GM12891 (cell line): ENCODE data around the gene ADCY2.

Source experiments
- DNase-seq: peaks from one replicate; pipeline ENCODE4 v3.0.0; 2011; ENCODE audit warnings: low spot score; ENCODE audit not compliant: insufficient read length
- FAIRE-seq: peaks from 2 replicates; lab custom pipeline; 2011; peaks lifted over from hg19 to GRCh38; lab: Jason Lieb, UNC
- PAX5 ChIP-seq: IDR thresholded peaks from 2 replicates; pipeline ENCODE4 v1.6.1; 2011; ENCODE audit warnings: low read length, moderate library complexity, mild to moderate bottlenecking; ENCODE audit not compliant: insufficient read depth, severe bottlenecking
- POLR2A ChIP-seq: IDR thresholded peaks from 2 replicates; pipeline ENCODE4 v1.6.1; 2011; ENCODE audit warnings: low read depth, low read length, control low read depth
- POLR2AphosphoS5 ChIP-seq: IDR thresholded peaks from 2 replicates; pipeline ENCODE4 v1.6.1; 2011; ENCODE audit warnings: low read depth, low read length, control low read depth
- POU2F2 ChIP-seq: IDR thresholded peaks from 2 replicates; pipeline ENCODE4 v1.6.1; 2011; ENCODE audit warnings: low read depth, mild to moderate bottlenecking, control low read depth, low read length, moderate library complexity
- SPI1 ChIP-seq: IDR thresholded peaks from 2 replicates; pipeline ENCODE4 v1.6.1; 2011; ENCODE audit warnings: low read depth, low read length, control low read depth
- TAF1 ChIP-seq: IDR thresholded peaks from 2 replicates; pipeline ENCODE4 v1.6.1; 2011; ENCODE audit warnings: low read depth, low read length, control low read depth

ADCY2 gene

GRCh38 chr5:7565559-7565958 lies 169.6 kb downstream of the ADCY2 start:
- TF ChIP-seq SPI1 (no peak), TAF1 (no peak), PAX5 (no peak), POLR2AphosphoS5 (no peak), POLR2A (no peak), POU2F2 (no peak)
- DNase-seq (no peak), FAIRE-seq (no peak)

- FAIRE-seq (no peak), DNase-seq (no peak)
- TF ChIP-seq TAF1 = no peak
- no peak for TF ChIP-seq POU2F2
- no peak for TF ChIP-seq POLR2A
- no peak for TF ChIP-seq SPI1
- no peak for TF ChIP-seq POLR2AphosphoS5
- TF ChIP-seq PAX5 = no peak
Measured at GRCh38 chr5:7576023-7576715, 180.2 kb downstream of the ADCY2 start.

- FAIRE-seq (no peak), DNase-seq (no peak)
- no peak for TF ChIP-seq POLR2AphosphoS5
- no peak for TF ChIP-seq TAF1
- TF ChIP-seq POU2F2 = no peak
- TF ChIP-seq SPI1 = no peak
- no peak for TF ChIP-seq POLR2A
- TF ChIP-seq PAX5 = no peak
Measured at GRCh38 chr5:7577381-7577780, 181.4 kb downstream of the ADCY2 start.

GRCh38 chr5:7578071-7578470 lies 182.1 kb downstream of the ADCY2 start:
- FAIRE-seq = no peak

GRCh38 chr5:7584749-7585148 lies 188.8 kb downstream of the ADCY2 start:
- DNase-seq (no peak), FAIRE-seq (no peak)
- TF ChIP-seq PAX5 (no peak), POLR2AphosphoS5 (no peak), POLR2A (no peak), POU2F2 (no peak)

More at GRCh38 chr5:7578071-7578470, 182.1 kb downstream of the ADCY2 start:
- TF ChIP-seq SPI1 (no peak), POU2F2 (no peak), PAX5 (no peak), POLR2A (no peak), POLR2AphosphoS5 (no peak), TAF1 (no peak)
- DNase-seq = no peak

GRCh38 chr5:7585807-7586206 lies 189.9 kb downstream of the ADCY2 start:
- FAIRE-seq (no peak), DNase-seq (no peak)
- no peak for TF ChIP-seq POLR2A
- TF ChIP-seq POU2F2 = no peak
- TF ChIP-seq SPI1 = no peak
- TF ChIP-seq PAX5 = no peak
- TF ChIP-seq POLR2AphosphoS5 = no peak
- no peak for TF ChIP-seq TAF1

- FAIRE-seq (no peak), DNase-seq (no peak)
- no peak for TF ChIP-seq POLR2AphosphoS5
- TF ChIP-seq POU2F2 = no peak
- TF ChIP-seq TAF1 = no peak
- no peak for TF ChIP-seq POLR2A
- TF ChIP-seq PAX5 = no peak
- no peak for TF ChIP-seq SPI1
Measured at GRCh38 chr5:7586480-7586879, 190.5 kb downstream of the ADCY2 start.

- FAIRE-seq (no peak), DNase-seq (no peak)
- TF ChIP-seq POLR2A (no peak), POLR2AphosphoS5 (no peak), SPI1 (no peak), TAF1 (no peak), POU2F2 (no peak), PAX5 (no peak)
Measured at GRCh38 chr5:7589800-7590199, 193.9 kb downstream of the ADCY2 start.

- FAIRE-seq (no peak), DNase-seq (no peak)
- TF ChIP-seq SPI1 = no peak
- no peak for TF ChIP-seq POLR2AphosphoS5
- no peak for TF ChIP-seq TAF1
- no peak for TF ChIP-seq POU2F2
- no peak for TF ChIP-seq PAX5
- no peak for TF ChIP-seq POLR2A
Measured at GRCh38 chr5:7592910-7593309, 197.0 kb downstream of the ADCY2 start.
